ENCODE measurements around the gene ATG3.
A peak's percentile ranks its signal among the peaks of the same experiment; 100 is the strongest.
"Not testable (repeated sequence)": the region's sequence is repeated elsewhere in the genome, so short reads cannot be mapped to it uniquely, and the experiment has no call there.

The ATG3 gene

GRCh38 chr3:112561484-112561733 is 353 bp downstream of the ATG3 start:
- DNase-seq (ENCODE audit: low read depth in 3 of 3, low spot score in 1 of 3): peak in 1 of 3 donors; percentile 67

GRCh38 chr3:112560721-112561483 is 860 bp downstream of the ATG3 start:
- peak; percentile 11 to 46 (median 12) for DNase-seq (ENCODE audit: low read depth in 3 of 3, low spot score in 1 of 3)

GRCh38 chr3:112560307-112560706 is 1.5 kb downstream of the ATG3 start:
- DNase-seq (ENCODE audit: low read depth in 3 of 3, low spot score in 1 of 3): no peak

GRCh38 chr3:112557976-112558375 is 3.8 kb downstream of the ATG3 start:
- no peak for DNase-seq (ENCODE audit: low read depth in 3 of 3, low spot score in 1 of 3)

GRCh38 chr3:112555535-112556170 is 6.1 kb downstream of the ATG3 start:
- DNase-seq (ENCODE audit: low read depth in 3 of 3, low spot score in 1 of 3): no peak

GRCh38 chr3:112550859-112551258 is 10.9 kb downstream of the ATG3 start:
- no peak for DNase-seq (ENCODE audit: low read depth in 3 of 3, low spot score in 1 of 3)

GRCh38 chr3:112546216-112546759 is 15.5 kb downstream of the ATG3 start:
- DNase-seq (ENCODE audit: low read depth in 3 of 3, low spot score in 1 of 3): no peak

GRCh38 chr3:112539825-112540650 is 21.7 kb downstream of the ATG3 start:
- DNase-seq (ENCODE audit: low read depth in 3 of 3, low spot score in 1 of 3): no peak

- no peak for DNase-seq (ENCODE audit: low read depth in 3 of 3, low spot score in 1 of 3)
Measured at GRCh38 chr3:112531358-112531781, 30.4 kb downstream of the ATG3 start.

- no peak for DNase-seq (ENCODE audit: low read depth in 3 of 3, low spot score in 1 of 3)
Measured at GRCh38 chr3:112530573-112530972, 31.2 kb downstream of the ATG3 start.

GRCh38 chr3:112524127-112524526 is 37.6 kb downstream of the ATG3 start:
- not testable (repeated sequence) for DNase-seq (ENCODE audit: low read depth in 3 of 3, low spot score in 1 of 3)

GRCh38 chr3:112519424-112520001 is 42.2 kb downstream of the ATG3 start:
- DNase-seq (ENCODE audit: low read depth in 3 of 3, low spot score in 1 of 3): peak in 1 of 3 donors; percentile 5

GRCh38 chr3:112518970-112519369 is 42.8 kb downstream of the ATG3 start:
- DNase-seq (ENCODE audit: low read depth in 3 of 3, low spot score in 1 of 3): not testable (repeated sequence)

GRCh38 chr3:112514527-112515128 is 47.1 kb downstream of the ATG3 start:
- no peak for DNase-seq (ENCODE audit: low read depth in 3 of 3, low spot score in 1 of 3)

GRCh38 chr3:112512320-112512719 is 49.4 kb downstream of the ATG3 start:
- no peak for DNase-seq (ENCODE audit: low read depth in 3 of 3, low spot score in 1 of 3)

- DNase-seq (ENCODE audit: low read depth in 3 of 3, low spot score in 1 of 3): no peak
Measured at GRCh38 chr3:112508860-112509259, 52.9 kb downstream of the ATG3 start.

GRCh38 chr3:112508261-112508660 is 53.5 kb downstream of the ATG3 start:
- no peak for DNase-seq (ENCODE audit: low read depth in 3 of 3, low spot score in 1 of 3)

GRCh38 chr3:112505907-112506306 is 55.9 kb downstream of the ATG3 start:
- DNase-seq (ENCODE audit: low read depth in 3 of 3, low spot score in 1 of 3): no peak

GRCh38 chr3:112504123-112504522 is 57.6 kb downstream of the ATG3 start:
- DNase-seq (ENCODE audit: low read depth in 3 of 3, low spot score in 1 of 3): no peak

- DNase-seq (ENCODE audit: low read depth in 3 of 3, low spot score in 1 of 3): no peak
Measured at GRCh38 chr3:112503304-112503972, 58.3 kb downstream of the ATG3 start.
